Stimulated activated CD8-positive, alpha-beta memory T cell treated with anti-CD3 and anti-CD28 coated beads, Interleukin-12 subunit alpha, Interleukin-12 subunit beta, amount 100 ng/mL, for 24 hours (primary cell): Measurements from ENCODE around the gene USP17L5.
"Not testable (repeated sequence)": the region's sequence is repeated elsewhere in the genome, so short reads cannot be mapped to it uniquely, and the experiment has no call there.

ENCODE experiments used
- DNase-seq: peaks from one replicate; pipeline ENCODE4 v3.0.0-alpha.2; 2020; ENCODE audit errors: extremely low read depth

Gene USP17L5

DNA sequence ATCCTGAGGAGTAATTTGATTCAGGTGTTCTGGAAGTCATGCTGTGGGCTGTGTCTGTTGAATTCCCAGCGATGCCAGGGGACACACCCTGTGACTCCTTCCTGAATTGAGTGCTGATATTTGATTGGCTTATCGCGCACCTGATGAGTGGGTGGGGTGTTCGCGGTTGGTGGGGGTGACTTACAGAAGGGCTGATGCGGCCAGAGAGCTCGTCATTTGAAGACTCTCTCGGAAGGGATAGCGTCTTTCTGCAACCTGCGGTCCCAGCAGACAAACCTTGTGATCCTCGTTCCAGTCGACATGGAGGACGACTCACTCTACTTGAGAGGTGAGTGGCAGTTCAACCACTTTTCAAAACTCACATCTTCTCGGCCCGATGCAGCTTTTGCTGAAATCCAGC lies at the start of gene USP17L5:
TSS of gene USP17L5 (plus strand) at position 301 of the 400 bp plus-strand sequence. CDS start at position 301, 0 bp downstream.
- not testable (repeated sequence) for DNase-seq

DNA sequence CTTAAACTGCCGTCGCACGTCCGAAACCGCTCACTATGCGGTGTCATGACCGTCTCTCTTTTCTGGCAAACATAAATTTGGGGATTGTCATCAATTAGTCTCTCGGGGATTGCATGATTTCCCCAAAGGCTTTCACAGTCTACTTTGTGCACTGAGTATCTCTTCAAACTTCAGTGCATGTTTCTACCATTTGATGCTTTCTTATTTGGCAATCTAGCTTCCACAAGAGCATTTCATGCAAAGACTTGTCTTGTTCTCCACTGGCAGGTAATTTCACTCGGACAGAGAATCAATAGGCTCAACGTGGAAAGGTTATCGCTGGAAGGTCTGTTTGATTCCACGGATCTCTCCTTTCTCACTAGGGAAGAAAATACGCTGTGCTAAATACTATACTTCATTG lies 15.0 kb upstream of the USP17L5 start:
- not testable (repeated sequence) for DNase-seq

DNA sequence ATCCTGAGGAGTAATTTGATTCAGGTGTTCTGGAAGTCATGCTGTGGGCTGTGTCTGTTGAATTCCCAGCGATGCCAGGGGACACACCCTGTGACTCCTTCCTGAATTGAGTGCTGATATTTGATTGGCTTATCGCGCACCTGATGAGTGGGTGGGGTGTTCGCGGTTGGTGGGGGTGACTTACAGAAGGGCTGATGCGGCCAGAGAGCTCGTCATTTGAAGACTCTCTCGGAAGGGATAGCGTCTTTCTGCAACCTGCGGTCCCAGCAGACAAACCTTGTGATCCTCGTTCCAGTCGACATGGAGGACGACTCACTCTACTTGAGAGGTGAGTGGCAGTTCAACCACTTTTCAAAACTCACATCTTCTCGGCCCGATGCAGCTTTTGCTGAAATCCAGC lies 14.3 kb upstream of the USP17L5 start, which contains the start of gene USP17L24:
TSS of gene USP17L24 (plus strand) at position 301 of the 400 bp plus-strand sequence. CDS start at position 301, 0 bp downstream.
- DNase-seq, result not testable (repeated sequence)

- DNase-seq, result not testable (repeated sequence)
Measured at GRCh38 chr4:9329611-9330010, 9.6 kb upstream of the USP17L5 start, which contains the start of gene USP17L25. USP17L25 (plus strand) TSS chr4:9329911; CDS start chr4:9329911, 0 bp downstream.

DNA sequence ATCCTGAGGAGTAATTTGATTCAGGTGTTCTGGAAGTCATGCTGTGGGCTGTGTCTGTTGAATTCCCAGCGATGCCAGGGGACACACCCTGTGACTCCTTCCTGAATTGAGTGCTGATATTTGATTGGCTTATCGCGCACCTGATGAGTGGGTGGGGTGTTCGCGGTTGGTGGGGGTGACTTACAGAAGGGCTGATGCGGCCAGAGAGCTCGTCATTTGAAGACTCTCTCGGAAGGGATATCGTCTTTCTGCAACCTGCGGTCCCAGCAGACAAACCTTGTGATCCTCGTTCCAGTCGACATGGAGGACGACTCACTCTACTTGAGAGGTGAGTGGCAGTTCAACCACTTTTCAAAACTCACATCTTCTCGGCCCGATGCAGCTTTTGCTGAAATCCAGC lies 4.8 kb upstream of the USP17L5 start, which contains the start of gene USP17L26:
TSS of gene USP17L26 (plus strand) at position 301 of the 400 bp plus-strand sequence. CDS start at position 301, 0 bp downstream.
- DNase-seq, result not testable (repeated sequence)

GRCh38 chr4:9343848-9344247 lies 4.6 kb downstream of the USP17L5 start, which contains the start of gene USP17L27:
USP17L27 (plus strand) TSS chr4:9344148; CDS start chr4:9344148, 0 bp downstream.
- not testable (repeated sequence) for DNase-seq

GRCh38 chr4:9348593-9348992 lies 9.4 kb downstream of the USP17L5 start, which contains the start of gene USP17L28:
USP17L28 (plus strand) TSS chr4:9348893; CDS start chr4:9348893, 0 bp downstream.
- DNase-seq, result not testable (repeated sequence)

DNA sequence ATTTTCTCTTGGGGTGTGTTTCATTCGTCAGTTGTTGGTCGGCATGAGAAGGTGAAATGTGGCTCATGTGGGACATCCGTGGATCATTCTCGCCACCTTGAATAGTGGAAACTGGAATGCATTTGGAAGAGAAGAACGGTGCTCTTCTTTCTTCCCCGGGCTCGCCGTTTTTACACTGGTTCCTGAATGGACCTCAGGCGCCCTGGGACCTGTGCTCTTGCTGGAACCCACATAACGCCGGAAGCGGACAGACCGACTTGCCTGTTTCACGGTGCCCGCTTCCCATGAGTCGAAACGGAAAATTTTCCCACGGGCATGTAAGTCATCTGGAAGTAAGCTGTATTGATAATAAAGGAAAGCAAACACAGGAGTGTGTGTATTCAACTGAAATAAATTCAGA lies 11.7 kb downstream of the USP17L5 start:
- DNase-seq, result not testable (repeated sequence)

GRCh38 chr4:9353338-9353737 lies 14.1 kb downstream of the USP17L5 start, which contains the start of gene USP17L29:
USP17L29 (plus strand) TSS chr4:9353638; CDS start chr4:9353638, 0 bp downstream.
- DNase-seq, result not testable (repeated sequence)

GRCh38 chr4:9362829-9363228 lies 23.6 kb downstream of the USP17L5 start, which contains the start of gene USP17L30:
USP17L30 (plus strand) TSS chr4:9363129; CDS start chr4:9363129, 0 bp downstream.
- DNase-seq, result not testable (repeated sequence)

GRCh38 chr4:9379881-9380280 lies 40.7 kb downstream of the USP17L5 start:
- not testable (repeated sequence) for DNase-seq

DNA sequence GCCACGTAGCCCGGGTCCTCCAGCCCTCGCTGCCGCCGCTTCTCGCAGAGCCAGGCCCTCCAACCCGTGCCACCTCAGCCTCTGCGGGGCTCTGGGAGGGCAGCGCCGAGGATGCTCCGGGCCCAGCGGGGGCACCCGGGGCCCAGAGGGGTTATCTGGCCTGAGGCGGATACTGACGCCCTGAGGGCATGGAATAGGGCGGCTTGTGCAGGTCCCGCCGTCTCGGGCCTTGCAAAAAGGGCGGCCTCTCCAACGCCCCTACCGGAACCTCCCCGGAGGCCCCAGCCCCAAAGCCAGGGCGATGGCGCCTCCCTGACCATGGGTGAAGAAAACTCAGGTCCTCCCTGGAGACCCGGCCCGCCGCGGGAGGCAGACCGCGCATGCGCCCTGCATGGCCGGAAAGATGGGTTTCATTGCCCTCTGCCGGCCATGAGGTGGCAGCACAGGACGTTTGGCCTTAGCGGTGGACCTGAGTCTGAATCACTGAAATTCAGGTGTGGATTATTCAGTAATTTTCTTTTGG lies 41.9 kb downstream of the USP17L5 start:
- peak; percentile 8 for DNase-seq

DNA sequence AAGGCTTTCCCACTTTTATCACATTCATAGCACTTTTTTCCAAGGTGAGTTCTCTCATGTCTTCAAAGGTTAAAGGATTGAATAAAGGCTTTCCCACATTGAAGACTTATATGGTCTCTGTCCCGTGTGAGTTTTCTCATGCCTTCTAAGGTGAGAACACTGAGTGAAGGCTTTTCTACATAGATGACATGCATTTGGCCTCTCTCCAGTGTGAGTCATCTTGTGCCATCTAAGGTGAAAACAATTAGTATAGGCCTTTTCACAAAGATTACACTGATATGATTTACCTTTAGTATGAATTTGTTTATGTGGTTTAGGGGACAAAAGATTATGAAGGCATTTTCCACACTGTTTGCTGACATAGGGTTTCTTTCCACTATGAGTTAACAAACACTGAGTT lies 44.9 kb downstream of the USP17L5 start:
- DNase-seq, result no peak

- not testable (repeated sequence) for DNase-seq
Measured at GRCh38 chr4:9389001-9389400, 49.8 kb downstream of the USP17L5 start.
